NCI-H748 treated with DMSO at 0.1 percent for 48 hours (cell line): ENCODE data around the gene ASH1L.
"Not testable (repeated sequence)": the region's sequence is repeated elsewhere in the genome, so short reads cannot be mapped to it uniquely, and the experiment has no call there.

Experiments used
- DNase-seq: peaks from one replicate; lab custom pipeline; 2025; lab: John Stamatoyannopoulos, UW

Gene ASH1L

GRCh38 chr1:155555915-155556314 lies 6.7 kb downstream of the ASH1L start:
- DNase-seq = no peak

- DNase-seq = no peak
These were observed 9.3 kb downstream of the ASH1L start for GRCh38 chr1:155553349-155553748.

GRCh38 chr1:155548706-155549105 lies 13.9 kb downstream of the ASH1L start:
- DNase-seq = no peak

GRCh38 chr1:155540000-155540874 lies 22.4 kb downstream of the ASH1L start:
- DNase-seq = no peak

GRCh38 chr1:155537193-155537592 lies 25.4 kb downstream of the ASH1L start:
- no peak for DNase-seq

GRCh38 chr1:155531624-155532023 lies 31.0 kb downstream of the ASH1L start:
- DNase-seq = no peak

GRCh38 chr1:155529929-155530328 lies 32.7 kb downstream of the ASH1L start:
- no peak for DNase-seq

GRCh38 chr1:155529109-155529508 lies 33.5 kb downstream of the ASH1L start:
- no peak for DNase-seq

GRCh38 chr1:155527677-155528076 lies 34.9 kb downstream of the ASH1L start:
- no peak for DNase-seq

GRCh38 chr1:155526356-155526755 lies 36.2 kb downstream of the ASH1L start:
- no peak for DNase-seq

- no peak for DNase-seq
These were observed 40.5 kb downstream of the ASH1L start for GRCh38 chr1:155522069-155522468.

- DNase-seq = no peak
These were observed 44.1 kb downstream of the ASH1L start for GRCh38 chr1:155518484-155518883.

- DNase-seq = no peak
These were observed 47.9 kb downstream of the ASH1L start for GRCh38 chr1:155514582-155515187.

GRCh38 chr1:155513300-155513916 lies 49.2 kb downstream of the ASH1L start:
- DNase-seq = no peak

- not testable (repeated sequence) for DNase-seq
These were observed 51.2 kb downstream of the ASH1L start for GRCh38 chr1:155511385-155511784.

- DNase-seq = no peak
These were observed 53.5 kb downstream of the ASH1L start for GRCh38 chr1:155509064-155509463.

GRCh38 chr1:155507945-155508344 lies 54.7 kb downstream of the ASH1L start:
- no peak for DNase-seq

- not testable (repeated sequence) for DNase-seq
These were observed 56.6 kb downstream of the ASH1L start for GRCh38 chr1:155505963-155506362.

GRCh38 chr1:155504207-155504606 lies 58.4 kb downstream of the ASH1L start:
- DNase-seq = peak; percentile 7

GRCh38 chr1:155499953-155500639 lies 62.5 kb downstream of the ASH1L start:
- peak; percentile 91 for DNase-seq

GRCh38 chr1:155499263-155499662 lies 63.3 kb downstream of the ASH1L start:
- no peak for DNase-seq

GRCh38 chr1:155493595-155493994 lies 69.0 kb downstream of the ASH1L start:
- not testable (repeated sequence) for DNase-seq
